ENCODE data around the gene RNF207. TPM values are rescaled to one million over a fixed set of nuclear protein-coding genes. Genes with fewer than 3 reads are reported as not detected.
A peak's percentile ranks its signal among the peaks of the same experiment; 100 is the strongest.

The RNF207 gene
- total RNA-seq, 1 experiment from 2014 or later = 6.4 TPM

DNA sequence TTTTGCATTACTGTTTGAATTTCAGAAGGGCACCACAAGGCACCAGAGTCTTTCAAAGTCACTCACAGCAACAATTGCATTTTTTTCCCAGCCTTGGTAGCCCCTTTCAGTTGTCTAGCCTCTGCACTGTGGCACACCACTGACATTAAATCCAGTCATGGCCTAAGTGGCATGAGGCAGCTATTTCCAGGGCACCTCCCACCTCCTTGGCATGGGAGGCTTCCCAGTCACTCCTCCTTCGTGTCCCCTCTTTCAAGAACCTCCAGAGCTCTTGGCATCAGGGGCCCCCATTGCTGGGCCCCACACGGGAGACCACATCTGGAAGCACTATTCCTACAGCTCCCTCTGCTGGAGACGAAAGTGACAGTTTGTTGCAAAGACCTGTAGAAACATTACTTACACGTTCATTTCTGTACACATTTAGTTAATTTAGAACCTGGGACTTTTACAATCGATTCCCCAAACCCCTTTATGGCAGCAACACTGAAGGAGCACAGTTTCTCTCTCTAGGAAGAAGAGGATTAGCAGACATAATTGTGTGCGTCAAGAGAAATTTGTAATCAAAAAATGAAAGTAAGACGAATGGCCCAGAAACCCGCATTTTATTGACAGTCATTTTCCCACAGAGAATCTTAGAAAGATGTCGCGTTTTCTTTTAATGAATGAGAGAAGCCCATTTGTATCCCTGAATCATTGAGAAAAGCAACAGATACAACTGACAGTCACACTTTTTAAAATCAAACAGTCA, 20.1 kb upstream of the RNF207 start:
- CTCF ChIA-PET = interaction anchor here (0.6 to 1.4 kb wide), 5 partner anchors 20 to 192 kb away, joined by 3 to 9 read pairs (median 4); partner anchors contain the start of gene RNF207
- peak; percentile 71 for DNase-seq (ENCODE audit: low spot score)
- BruUV-seq (replicated peaks) = no TSS peak
- TF ChIP-seq EZH2 (IDR thresholded peaks at IDR 0.05; ENCODE audit: borderline replicate concordance, low read depth, low read length, poor library complexity, severe bottlenecking) = no peak
- TF ChIP-seq, protein P1, sequence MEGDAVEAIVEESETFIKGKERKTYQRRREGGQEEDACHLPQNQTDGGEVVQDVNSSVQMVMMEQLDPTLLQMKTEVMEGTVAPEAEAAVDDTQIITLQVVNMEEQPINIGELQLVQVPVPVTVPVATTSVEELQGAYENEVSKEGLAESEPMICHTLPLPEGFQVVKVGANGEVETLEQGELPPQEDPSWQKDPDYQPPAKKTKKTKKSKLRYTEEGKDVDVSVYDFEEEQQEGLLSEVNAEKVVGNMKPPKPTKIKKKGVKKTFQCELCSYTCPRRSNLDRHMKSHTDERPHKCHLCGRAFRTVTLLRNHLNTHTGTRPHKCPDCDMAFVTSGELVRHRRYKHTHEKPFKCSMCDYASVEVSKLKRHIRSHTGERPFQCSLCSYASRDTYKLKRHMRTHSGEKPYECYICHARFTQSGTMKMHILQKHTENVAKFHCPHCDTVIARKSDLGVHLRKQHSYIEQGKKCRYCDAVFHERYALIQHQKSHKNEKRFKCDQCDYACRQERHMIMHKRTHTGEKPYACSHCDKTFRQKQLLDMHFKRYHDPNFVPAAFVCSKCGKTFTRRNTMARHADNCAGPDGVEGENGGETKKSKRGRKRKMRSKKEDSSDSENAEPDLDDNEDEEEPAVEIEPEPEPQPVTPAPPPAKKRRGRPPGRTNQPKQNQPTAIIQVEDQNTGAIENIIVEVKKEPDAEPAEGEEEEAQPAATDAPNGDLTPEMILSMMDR (conservative IDR thresholded peaks at IDR 0.05; ENCODE audit: low read depth, low read length) = peak; percentile 76
- intact Hi-C loops (cut with micrococcal nuclease; ENCODE audit: unreplicated experiment) = no loop called here
- Histone ChIP-seq H3K9me3 (ENCODE audit: low read depth, low read length, poor library complexity, severe bottlenecking) (no peaks in the 10 kb centered on the region), H3K27me3 (replicated peaks; ENCODE audit: insufficient read depth, low read depth, low read length, poor library complexity) (peaks cover 8% of the 10 kb centered on the region), H3K27ac (ENCODE audit: low read depth, low read length, poor library complexity, severe bottlenecking) (no peak overlapping the region), H3K36me3 (ENCODE audit: insufficient read depth, low read length, poor library complexity, severe bottlenecking) (peaks cover 54% of the 10 kb centered on the region), H3K4me1 (ENCODE audit: insufficient read depth, low read length, poor library complexity, severe bottlenecking) (peaks cover 8% of the 10 kb centered on the region), H3K4me3 (ENCODE audit: low read depth, low read length, poor library complexity, severe bottlenecking) (no peak overlapping the region)
- POLR2A ChIA-PET (ENCODE audit: low non-redundant PET) = no interaction called here

DNA sequence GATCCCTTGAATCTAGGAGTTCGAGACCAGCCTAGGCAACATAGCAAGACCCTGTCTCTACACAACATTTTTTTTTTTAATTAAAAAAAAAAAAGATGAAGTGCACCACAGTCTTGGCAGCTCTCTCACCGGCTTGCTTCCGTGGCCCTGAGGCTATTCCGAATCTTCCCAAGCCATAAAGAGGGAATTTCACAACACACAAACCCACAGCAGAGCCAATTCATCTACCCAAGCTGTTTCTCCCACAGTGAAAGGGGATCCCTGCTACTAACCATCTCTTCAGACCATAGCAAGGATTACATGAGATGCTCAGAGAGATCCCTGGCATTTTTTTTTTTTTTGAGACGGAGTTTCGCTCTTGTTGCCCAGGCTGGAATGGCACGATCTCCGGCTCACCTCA, 17.5 kb upstream of the RNF207 start:
- H3K27me3 ChIP-seq (replicated peaks; ENCODE audit: insufficient read depth, low read depth, low read length, poor library complexity) = no peaks in the 10 kb centered on the region
- peaks cover 77% of the 10 kb centered on the region for H3K36me3 ChIP-seq (ENCODE audit: insufficient read depth, low read length, poor library complexity, severe bottlenecking)
- peaks cover 4% of the 10 kb centered on the region for H3K4me1 ChIP-seq (ENCODE audit: insufficient read depth, low read length, poor library complexity, severe bottlenecking)
- TF ChIP-seq, protein P1 (conservative IDR thresholded peaks at IDR 0.05; ENCODE audit: low read depth, low read length) = no peak
- no peak for TF ChIP-seq EZH2 (IDR thresholded peaks at IDR 0.05; ENCODE audit: borderline replicate concordance, low read depth, low read length, poor library complexity, severe bottlenecking)
- no peak for DNase-seq (ENCODE audit: low spot score)
- no TSS peak for BruUV-seq (replicated peaks)
- intact Hi-C loops (cut with micrococcal nuclease; ENCODE audit: unreplicated experiment) = no loop called here
- CTCF ChIA-PET = no interaction called here
- no peak overlapping the region for H3K4me3 ChIP-seq (ENCODE audit: low read depth, low read length, poor library complexity, severe bottlenecking)
- POLR2A ChIA-PET (ENCODE audit: low non-redundant PET) = no interaction called here
- H3K27ac ChIP-seq (ENCODE audit: low read depth, low read length, poor library complexity, severe bottlenecking) = no peak overlapping the region
- no peaks in the 10 kb centered on the region for H3K9me3 ChIP-seq (ENCODE audit: low read depth, low read length, poor library complexity, severe bottlenecking)

DNA sequence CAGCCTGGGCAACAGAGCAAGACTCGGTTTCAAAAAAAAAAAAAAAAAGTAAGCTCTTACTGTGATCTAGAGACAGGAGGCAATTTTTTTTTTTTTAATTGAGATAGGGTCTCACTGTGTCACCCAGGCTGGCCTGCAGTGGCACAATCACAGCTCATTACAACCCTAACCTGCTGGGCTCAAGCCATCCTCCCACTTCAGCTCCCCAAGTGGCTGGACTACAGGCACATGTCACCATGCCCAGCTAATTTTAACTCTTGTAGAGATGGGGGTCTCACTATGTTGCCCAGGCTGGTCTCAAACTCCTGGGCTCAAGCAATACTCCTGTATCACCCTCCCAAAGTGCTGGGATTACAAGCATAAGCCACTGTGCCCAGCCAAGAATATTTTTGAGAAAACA, 14.0 kb upstream of the RNF207 start:
- no peaks in the 10 kb centered on the region for H3K4me1 ChIP-seq (ENCODE audit: insufficient read depth, low read length, poor library complexity, severe bottlenecking)
- BruUV-seq (replicated peaks) = no TSS peak
- no peak for TF ChIP-seq EZH2 (IDR thresholded peaks at IDR 0.05; ENCODE audit: borderline replicate concordance, low read depth, low read length, poor library complexity, severe bottlenecking)
- POLR2A ChIA-PET (ENCODE audit: low non-redundant PET) = no interaction called here
- no peak overlapping the region for H3K27ac ChIP-seq (ENCODE audit: low read depth, low read length, poor library complexity, severe bottlenecking)
- no peak overlapping the region for H3K4me3 ChIP-seq (ENCODE audit: low read depth, low read length, poor library complexity, severe bottlenecking)
- peaks cover 96% of the 10 kb centered on the region for H3K36me3 ChIP-seq (ENCODE audit: insufficient read depth, low read length, poor library complexity, severe bottlenecking)
- H3K9me3 ChIP-seq (ENCODE audit: low read depth, low read length, poor library complexity, severe bottlenecking) = no peaks in the 10 kb centered on the region
- DNase-seq (ENCODE audit: low spot score) = no peak
- CTCF ChIA-PET = no interaction called here
- intact Hi-C loops (cut with micrococcal nuclease; ENCODE audit: unreplicated experiment) = no loop called here
- no peaks in the 10 kb centered on the region for H3K27me3 ChIP-seq (replicated peaks; ENCODE audit: insufficient read depth, low read depth, low read length, poor library complexity)
